ENCODE results near the gene SLC12A8.

GRCh38 chr3:125212091-125212508, 448 bp downstream of the SLC12A8 start:
- TF ChIP-seq, protein P1, sequence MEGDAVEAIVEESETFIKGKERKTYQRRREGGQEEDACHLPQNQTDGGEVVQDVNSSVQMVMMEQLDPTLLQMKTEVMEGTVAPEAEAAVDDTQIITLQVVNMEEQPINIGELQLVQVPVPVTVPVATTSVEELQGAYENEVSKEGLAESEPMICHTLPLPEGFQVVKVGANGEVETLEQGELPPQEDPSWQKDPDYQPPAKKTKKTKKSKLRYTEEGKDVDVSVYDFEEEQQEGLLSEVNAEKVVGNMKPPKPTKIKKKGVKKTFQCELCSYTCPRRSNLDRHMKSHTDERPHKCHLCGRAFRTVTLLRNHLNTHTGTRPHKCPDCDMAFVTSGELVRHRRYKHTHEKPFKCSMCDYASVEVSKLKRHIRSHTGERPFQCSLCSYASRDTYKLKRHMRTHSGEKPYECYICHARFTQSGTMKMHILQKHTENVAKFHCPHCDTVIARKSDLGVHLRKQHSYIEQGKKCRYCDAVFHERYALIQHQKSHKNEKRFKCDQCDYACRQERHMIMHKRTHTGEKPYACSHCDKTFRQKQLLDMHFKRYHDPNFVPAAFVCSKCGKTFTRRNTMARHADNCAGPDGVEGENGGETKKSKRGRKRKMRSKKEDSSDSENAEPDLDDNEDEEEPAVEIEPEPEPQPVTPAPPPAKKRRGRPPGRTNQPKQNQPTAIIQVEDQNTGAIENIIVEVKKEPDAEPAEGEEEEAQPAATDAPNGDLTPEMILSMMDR (IDR thresholded peaks at IDR 0.05), result no peak
- TF ChIP-seq POLR2A (IDR thresholded peaks at IDR 0.05), result no peak
- no peak for TF ChIP-seq POLR2AphosphoS5 (IDR thresholded peaks at IDR 0.05)
